Islet of Langerhans (tissue), 1 donor: ENCODE results near the gene PFN4.

ENCODE experiments used
- FAIRE-seq: peaks from one replicate; lab custom pipeline; 2011; peaks lifted over from hg19 to GRCh38; lab: Jason Lieb, UNC

PFN4 gene

DNA sequence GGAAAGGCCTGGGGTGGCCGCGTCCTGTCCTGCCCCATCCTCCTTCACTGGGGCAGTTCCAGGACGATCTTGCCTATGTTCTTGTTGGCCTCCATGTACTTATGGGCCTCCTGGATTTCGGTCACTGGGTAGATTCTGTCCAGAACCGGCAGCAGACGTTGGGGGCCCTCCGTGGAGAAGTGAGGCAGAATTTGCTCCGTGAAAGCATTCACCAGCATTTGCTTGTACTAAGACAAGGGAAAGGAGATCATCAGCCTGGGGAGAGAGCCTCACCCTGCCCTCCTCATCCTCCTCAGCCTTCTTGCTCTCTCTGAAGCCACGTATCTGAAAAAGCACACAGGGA lies 45.6 kb downstream of the PFN4 start:
- no peak for FAIRE-seq

- no peak for FAIRE-seq
These were observed 46.1 kb downstream of the PFN4 start for GRCh38 chr2:24076849-24077534.

DNA sequence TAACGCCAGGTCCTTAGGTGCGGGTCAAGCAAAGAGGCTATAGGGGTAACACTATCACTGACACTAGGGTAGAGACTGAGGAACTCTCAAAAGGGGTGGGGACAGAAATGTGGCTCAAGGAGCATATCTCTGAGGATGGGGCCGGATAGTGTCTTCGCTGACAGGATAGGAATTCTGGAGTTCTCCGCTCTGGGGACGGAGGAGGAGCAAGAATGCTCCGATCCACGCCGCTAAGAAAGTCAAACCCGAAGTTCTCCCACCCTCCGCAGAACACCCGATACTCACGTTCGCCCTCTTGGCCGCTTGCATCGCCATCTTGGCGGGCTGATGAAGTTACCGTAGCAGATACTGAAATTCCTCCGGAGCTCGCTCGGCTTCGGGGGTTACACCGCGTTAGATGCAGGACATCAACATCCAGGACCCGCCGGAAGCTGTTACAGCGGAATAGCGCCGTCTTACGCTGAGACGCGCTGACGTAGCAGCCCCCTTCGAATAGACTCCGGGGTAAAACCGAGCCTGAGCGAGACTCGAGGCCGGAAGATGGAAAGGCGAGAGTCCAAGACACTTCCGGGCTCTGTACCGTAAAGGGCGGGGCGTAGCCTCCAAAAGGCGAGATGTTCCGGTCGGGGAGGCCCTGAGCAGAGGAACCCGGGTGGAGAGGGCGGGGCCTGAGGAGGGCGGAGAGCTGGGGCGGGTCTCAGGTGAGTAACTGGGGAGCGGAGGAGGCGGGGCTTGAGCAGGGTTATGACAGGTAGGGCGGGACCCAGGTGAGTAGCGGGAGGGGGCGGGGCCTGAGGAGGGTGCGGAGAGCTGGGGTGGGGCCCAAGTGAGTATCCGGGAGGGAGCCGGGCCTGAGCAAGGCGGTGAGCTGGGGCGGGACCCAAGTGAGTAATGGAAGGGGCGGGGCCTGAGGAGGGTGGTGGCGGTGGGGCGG lies 47.0 kb downstream of the PFN4 start, which contains the start of gene SF3B6:
SF3B6 (minus strand) TSS at position 412 of the 934 bp plus-strand sequence; CDS start at position 315, 97 bp downstream.
- FAIRE-seq = peak; percentile 77

- no peak for FAIRE-seq
These were observed 47.9 kb downstream of the PFN4 start for GRCh38 chr2:24075259-24075658.

DNA sequence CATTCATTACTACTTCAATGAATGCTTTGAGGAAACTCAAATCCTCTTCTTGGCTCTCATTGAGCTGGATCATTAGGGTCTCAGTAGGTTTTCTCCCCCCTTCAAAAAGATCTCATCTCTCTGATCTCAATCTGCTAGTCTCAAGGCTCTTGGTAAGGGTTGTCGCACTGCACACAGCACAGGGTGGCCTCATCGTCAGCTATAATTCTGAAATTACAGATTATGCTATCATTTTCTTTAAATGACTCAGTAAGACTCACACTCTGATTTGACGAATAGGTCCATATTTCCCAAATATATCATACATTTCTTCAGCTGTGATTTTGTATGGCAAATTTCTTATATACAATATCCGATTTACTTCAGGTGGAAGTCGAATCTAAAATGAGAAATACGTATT lies 49.3 kb downstream of the PFN4 start:
- no peak for FAIRE-seq

GRCh38 chr2:24072259-24072658 lies 50.9 kb downstream of the PFN4 start:
- FAIRE-seq = no peak

DNA sequence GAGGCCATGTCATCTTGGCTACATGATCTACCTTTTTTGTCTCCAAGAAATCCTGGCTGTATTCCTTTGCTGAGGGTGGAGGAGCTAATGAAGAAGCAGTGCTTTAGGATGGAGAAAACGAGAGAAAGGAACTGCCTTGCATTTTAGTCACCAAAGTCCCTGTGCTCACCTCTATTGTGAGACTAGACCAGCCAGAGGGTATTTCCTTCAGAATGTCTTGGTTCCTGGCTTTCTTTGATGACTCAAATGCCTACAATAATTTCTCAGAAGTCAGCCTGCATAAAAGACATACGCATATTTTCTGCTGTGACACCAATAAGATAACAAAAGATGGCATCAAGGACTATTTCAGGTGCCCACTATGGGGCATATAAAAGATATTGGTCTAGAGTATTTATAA lies 57.8 kb downstream of the PFN4 start:
- no peak for FAIRE-seq
